GM21423 (cell line): ENCODE results near the gene FAM219A.
"Not testable (repeated sequence)": the region's sequence is repeated elsewhere in the genome, so short reads cannot be mapped to it uniquely, and the experiment has no call there.

Experiments
- ATAC-seq: cut with Tn5 transposase; IDR thresholded peaks from one replicate; pipeline ENCODE4 v1.9.1; 2021; ENCODE audit warnings: mild to moderate bottlenecking, moderate library complexity; ENCODE audit not compliant: unreplicated experiment

Gene FAM219A

GRCh38 chr9:34446468-34446891 is 11.9 kb downstream of the FAM219A start:
- ATAC-seq: no peak

DNA sequence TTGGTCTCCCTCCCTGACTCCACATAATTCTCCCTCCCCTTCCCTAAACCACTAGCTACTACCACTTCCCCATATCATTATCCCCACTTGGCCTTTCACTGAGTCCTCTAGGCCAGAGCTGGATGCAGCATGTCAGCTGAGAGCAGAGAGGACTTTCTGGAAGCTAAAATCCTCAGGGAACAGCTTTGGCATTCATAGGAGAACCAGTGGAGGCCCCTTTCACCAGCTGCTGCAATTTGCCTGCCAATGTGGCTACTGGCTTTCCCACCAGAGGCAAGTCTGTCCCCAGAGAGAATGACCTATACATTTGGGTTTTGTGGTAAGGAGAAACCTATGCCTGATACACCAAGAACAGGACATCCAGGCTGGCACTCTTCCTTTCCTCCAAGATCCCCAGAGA is 14.4 kb downstream of the FAM219A start:
- ATAC-seq: no peak

GRCh38 chr9:34443533-34443932 is 14.8 kb downstream of the FAM219A start:
- no peak for ATAC-seq

GRCh38 chr9:34442770-34443169 is 15.6 kb downstream of the FAM219A start:
- ATAC-seq: no peak

DNA sequence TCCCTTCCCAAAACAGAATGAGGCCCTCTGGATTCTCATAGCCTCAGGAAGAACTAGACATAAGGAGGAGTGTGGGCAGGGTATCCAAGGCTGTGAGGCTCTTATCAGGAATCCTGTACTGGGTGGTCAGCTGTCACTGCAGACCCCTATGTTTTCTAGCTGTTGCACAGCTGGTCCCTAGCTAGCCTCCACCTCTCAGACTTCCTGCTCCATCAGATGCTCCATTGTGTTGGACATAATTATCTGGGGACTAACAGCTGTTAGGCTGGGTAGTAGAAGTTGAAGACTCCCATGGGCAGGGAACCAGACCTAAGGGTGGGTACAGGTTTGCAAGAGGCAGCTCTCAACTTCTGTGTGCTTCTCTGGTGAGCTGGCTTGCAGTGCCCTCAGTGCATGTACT is 18.4 kb downstream of the FAM219A start:
- ATAC-seq: no peak

GRCh38 chr9:34438465-34438864 is 19.9 kb downstream of the FAM219A start:
- not testable (repeated sequence) for ATAC-seq

DNA sequence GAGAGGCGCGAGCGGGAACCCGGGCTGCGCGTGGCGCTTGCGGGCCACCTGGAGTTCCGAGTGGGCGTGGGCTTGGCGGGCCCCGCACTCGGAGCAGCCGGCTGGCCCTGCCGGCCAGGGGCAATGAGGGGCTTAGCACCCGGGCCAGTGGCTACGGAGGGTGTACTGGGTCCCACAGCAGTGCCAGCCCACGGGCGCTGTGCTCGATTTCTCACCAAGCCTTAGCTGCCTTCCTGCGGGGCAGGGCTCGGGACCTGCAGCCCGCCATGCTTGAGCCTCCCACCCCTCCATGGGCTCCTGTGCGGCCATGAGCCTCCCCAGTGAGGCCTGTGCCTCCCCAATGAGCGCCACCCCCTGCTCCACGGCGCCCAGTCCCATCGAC is 20.5 kb downstream of the FAM219A start:
- not testable (repeated sequence) for ATAC-seq

- ATAC-seq: no peak
Observed at GRCh38 chr9:34437006-34437925, 21.1 kb downstream of the FAM219A start.

DNA sequence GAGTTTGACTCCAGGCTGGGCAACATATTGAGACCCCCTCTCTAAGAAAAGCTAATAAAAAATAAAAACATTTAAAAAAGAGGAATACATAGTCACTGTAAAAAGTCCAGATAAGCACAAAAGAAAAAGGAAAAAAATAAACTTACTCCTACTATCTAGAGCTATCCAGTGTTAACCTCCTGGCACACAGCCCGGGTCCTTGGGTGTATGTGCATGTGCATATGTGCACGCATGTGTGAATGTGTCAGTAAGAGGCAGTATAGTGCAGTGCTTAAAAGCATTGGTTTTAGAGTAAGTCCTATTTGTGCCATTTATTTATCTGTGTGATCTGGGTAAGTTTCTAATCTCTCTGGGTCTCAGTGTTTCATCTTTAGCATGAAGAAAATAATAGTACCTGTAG is 26.7 kb downstream of the FAM219A start:
- ATAC-seq: no peak

DNA sequence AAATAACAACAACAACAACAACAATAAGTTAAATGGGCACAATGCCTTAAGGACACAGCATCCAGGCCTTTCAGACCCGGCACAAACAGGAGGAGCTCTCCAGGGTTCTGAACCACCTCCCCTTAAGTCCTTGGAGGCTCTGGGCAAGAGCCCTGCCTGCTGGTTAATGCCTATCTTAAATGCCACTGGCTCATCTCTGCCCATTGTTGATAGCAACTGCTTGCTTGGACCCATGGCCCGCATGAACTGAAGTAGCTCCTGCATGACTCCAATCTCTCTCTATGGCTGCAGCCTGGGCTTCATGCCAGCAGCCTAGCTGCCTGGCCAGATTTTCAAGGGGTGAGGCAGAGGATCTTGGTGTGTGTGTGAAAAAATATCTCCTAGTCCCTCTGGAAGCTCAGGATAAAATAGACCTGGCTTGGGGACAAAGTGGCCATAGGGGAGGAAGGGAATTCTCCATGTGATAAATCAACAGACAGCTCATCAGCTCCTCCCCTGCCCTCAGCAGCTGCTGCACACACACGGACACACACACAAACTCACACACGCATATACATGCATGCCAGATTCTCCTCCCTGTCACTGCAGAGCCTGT is 27.4 kb downstream of the FAM219A start:
- ATAC-seq: no peak

- ATAC-seq: no peak
Observed at GRCh38 chr9:34428325-34428958, 29.9 kb downstream of the FAM219A start.

- ATAC-seq: no peak
Observed at GRCh38 chr9:34426347-34427074, 31.9 kb downstream of the FAM219A start.

DNA sequence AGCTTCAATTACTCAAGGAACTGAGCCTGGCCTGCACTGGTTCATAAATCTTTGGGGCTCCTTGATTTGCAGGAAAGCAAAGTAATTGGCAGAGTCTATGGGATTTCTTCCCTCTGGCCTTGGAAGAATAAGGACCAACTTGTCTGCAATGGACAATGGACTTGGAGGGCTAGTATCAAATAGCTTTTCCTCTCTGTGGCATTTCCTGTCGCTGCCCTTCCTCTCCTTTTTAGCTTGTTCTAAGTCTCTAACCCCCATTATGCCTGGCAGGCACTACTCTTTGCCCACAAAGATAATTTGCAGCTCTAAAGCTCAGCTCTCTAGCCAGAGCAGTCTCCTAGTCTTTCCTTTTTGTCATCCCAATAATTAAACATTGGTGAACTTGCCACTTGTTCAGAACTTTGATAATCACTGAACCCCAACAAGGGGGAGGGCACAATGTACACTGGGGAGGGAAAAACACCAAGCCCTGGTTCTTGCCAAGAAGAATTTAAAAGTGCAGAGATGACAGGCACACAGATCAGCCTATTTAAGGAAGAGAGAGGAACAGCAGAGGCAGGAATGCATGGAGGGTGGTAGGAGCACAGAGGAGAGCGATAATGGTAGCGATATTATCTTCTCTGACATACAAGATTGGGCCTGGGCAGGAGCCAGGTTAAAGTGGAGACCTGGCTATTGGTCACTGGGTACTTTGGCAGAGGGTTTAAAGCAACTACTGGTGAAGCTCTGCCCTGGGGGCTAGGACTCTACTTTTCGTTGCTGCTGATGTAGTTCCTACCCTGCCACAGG is 38.5 kb downstream of the FAM219A start:
- no peak for ATAC-seq

GRCh38 chr9:34417734-34418133 is 40.6 kb downstream of the FAM219A start:
- no peak for ATAC-seq

DNA sequence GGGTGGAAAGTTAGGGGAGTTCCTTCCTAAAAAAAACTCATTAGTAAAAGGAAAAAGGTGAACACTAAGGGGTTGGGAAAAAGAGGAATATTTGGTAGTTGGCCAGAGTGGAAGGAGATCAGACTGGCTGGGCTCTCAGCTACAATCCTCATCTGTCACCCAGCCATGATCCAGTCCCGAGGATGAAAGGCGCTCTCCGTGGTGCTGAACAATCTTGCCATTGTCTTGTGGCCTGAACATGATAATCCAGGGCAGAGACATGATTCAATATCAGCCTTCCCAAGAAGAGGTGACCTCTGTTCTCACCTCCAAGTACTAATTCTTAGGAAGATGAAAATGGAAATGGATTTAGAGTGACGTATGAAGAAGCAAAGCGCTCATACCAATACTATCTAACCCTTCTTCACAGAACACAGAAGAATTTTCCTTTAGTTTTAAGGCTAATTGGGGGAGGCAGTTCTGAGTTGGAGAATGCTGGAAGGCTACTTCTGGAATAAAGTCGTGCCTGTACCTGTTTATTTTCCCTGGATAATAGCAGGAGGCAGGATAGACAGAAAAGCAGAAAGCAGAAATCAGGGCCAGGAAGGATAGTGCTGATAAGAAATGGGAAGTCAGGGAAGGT is 45.0 kb downstream of the FAM219A start:
- ATAC-seq: no peak

GRCh38 chr9:34412336-34412735 is 46.0 kb downstream of the FAM219A start:
- no peak for ATAC-seq

GRCh38 chr9:34409154-34409553 is 49.2 kb downstream of the FAM219A start:
- no peak for ATAC-seq

DNA sequence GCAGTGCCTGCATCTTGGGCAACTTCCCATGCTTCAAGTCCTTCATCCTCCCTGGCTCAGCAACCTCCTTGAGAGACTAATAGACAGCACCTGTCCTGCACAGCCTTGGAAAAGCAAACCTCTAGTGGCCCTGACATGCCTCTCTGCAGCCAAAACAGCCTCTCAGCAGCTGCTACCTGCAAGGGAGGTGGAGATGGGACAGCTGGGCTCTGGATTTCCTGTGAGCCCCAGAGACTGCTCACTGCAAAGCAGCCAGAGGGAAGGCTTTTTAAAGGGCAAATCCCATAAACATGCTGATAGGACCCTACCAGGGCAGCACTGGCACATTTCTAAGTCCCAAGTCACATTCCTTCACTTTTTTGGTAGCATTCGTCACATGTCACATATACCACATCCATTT is 50.2 kb downstream of the FAM219A start:
- no peak for ATAC-seq

DNA sequence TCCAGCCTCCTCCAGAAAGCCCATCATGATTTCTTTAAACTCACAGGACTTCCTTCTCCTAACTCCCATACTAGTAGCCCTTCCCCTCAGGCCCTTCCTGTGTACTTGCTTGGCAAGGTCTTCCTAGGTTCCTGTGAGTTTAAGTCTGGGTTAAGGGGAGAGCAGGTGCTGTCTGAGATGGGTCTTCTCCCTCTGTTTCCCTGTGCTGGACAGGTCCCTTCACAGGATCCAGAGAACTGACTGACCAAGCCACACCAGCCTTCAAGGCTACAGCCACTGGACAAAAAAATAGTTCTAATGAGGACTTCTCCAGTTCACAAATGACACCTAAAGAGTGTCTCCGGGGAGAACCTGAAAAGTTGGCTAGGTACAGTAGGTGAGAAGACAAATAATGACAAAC is 52.2 kb downstream of the FAM219A start:
- ATAC-seq: no peak

GRCh38 chr9:34405719-34406118 is 52.7 kb downstream of the FAM219A start:
- no peak for ATAC-seq
